ENCODE results near the gene CTBP2.

GRCh38 chr10:125086691-125087090, 73.7 kb downstream of the CTBP2 start:
- TF ChIP-seq CTCF (conservative IDR thresholded peaks at IDR 0.05) (no peak), ZFX (IDR thresholded peaks at IDR 0.05) (no peak)

Data from C4-2B (cell line).